Hepatocyte (in vitro differentiated cells): ENCODE results near the gene EDA. TPM values are rescaled to one million over a fixed set of nuclear protein-coding genes. Genes with fewer than 3 reads are reported as not detected.

Experiments
- DNase-seq: peaks from one replicate; pipeline ENCODE4 v3.0.0-alpha.2; 2016; ENCODE audit warnings: low spot score
- H2AFZ ChIP-seq: fragments of 200-600 bp; sonication (generic); 2 replicates; pipeline ENCODE4 v1.6.0; 2016; ENCODE audit warnings: antibody characterized with exemption, mild to moderate bottlenecking
- H3K27ac ChIP-seq: fragments of 200-600 bp; sonication (generic); 2 replicates; pipeline ENCODE4 v1.5.1; 2016; ENCODE audit warnings: mild to moderate bottlenecking
- H3K27me3 ChIP-seq: fragments of 200-600 bp; sonication (generic); 2 replicates; pipeline ENCODE4 v1.6.1; 2016
- H3K36me3 ChIP-seq: fragments of 200-600 bp; sonication (generic); replicated peaks from 2 replicates; pipeline ENCODE4 v1.5.1; 2016; ENCODE audit warnings: low read depth; ENCODE audit not compliant: insufficient read depth
- H3K4me1 ChIP-seq: fragments of 200-600 bp; sonication (generic); 2 replicates; pipeline ENCODE4 v1.5.1; 2016; ENCODE audit warnings: mild to moderate bottlenecking, moderate library complexity; ENCODE audit not compliant: insufficient read depth
- H3K4me2 ChIP-seq: fragments of 200-600 bp; sonication (generic); 2 replicates; pipeline ENCODE4 v1.6.0; 2016
- H3K4me3 ChIP-seq: fragments of 200-600 bp; sonication (generic); 2 replicates; pipeline ENCODE4 v1.5.1; 2016; ENCODE audit warnings: mild to moderate bottlenecking
- H3K79me2 ChIP-seq: fragments of 200-600 bp; sonication (generic); 2 replicates; pipeline ENCODE4 v1.6.0; 2017; ENCODE audit warnings: mild to moderate bottlenecking
- H3K9me2 ChIP-seq: fragments of 200-600 bp; sonication (generic); replicated peaks from 2 replicates; pipeline ENCODE4 v1.6.0; 2017; ENCODE audit warnings: mild to moderate bottlenecking; ENCODE audit not compliant: insufficient read depth
- H3K9me3 ChIP-seq: fragments of 200-600 bp; sonication (generic); 2 replicates; pipeline ENCODE4 v1.5.1; 2016; ENCODE audit warnings: low read depth, mild to moderate bottlenecking
- H4K20me1 ChIP-seq: fragments of 200-600 bp; sonication (generic); 2 replicates; pipeline ENCODE4 v1.6.0; 2016; ENCODE audit warnings: mild to moderate bottlenecking; ENCODE audit not compliant: insufficient read depth, poor library complexity, severe bottlenecking
- EZH2 ChIP-seq: fragments of 200-600 bp; sonication (generic); IDR thresholded peaks from 2 replicates; pipeline ENCODE4 v1.6.1; 2016; ENCODE audit warnings: antibody characterized with exemption, mild to moderate bottlenecking, borderline replicate concordance
- EZH2phosphoT487 ChIP-seq: fragments of 200-600 bp; sonication (generic); IDR thresholded peaks from one replicate; pipeline ENCODE4 v1.6.1; 2018; ENCODE audit warnings: antibody characterized with exemption, mild to moderate bottlenecking, low read depth, moderate library complexity; ENCODE audit not compliant: unreplicated experiment, severe bottlenecking
- WGBS: methylation state at CpG from one replicate; pipeline ENCODE4 v1.1.6; 2016; ENCODE audit warnings: low lambda C conversion rate; ENCODE audit errors: missing lambda C conversion rate; 5-methylcytosine and 5-hydroxymethylcytosine counted together
- polyA plus RNA-seq: library from polyadenylated mRNA; unstranded; fragments of >200 nt; fragmentation: Nextera tagmentation; extraction: Ambion mirVana; gene quantifications from 2 replicates; pipeline ENCODE4 v1.2.1, GENCODE V29; 2016
- total RNA-seq: library from RNA; depleted of rRNA; stranded (reverse); fragments of >200 nt; gene quantifications from 2 replicates; pipeline ENCODE4 v1.2.3, GENCODE V29; 2014
- TF ChIP-seq, protein P1 (sequence below): fragments of 200-600 bp; sonication (generic); IDR thresholded peaks from 2 replicates; pipeline ENCODE4 v1.5.1; 2016; ENCODE audit warnings: antibody characterized with exemption, mild to moderate bottlenecking; ENCODE audit not compliant: poor library complexity

Gene EDA
- total and polyA plus RNA-seq, 2 experiments from 2014 or later = 4.7 to 19.1 TPM

DNA sequence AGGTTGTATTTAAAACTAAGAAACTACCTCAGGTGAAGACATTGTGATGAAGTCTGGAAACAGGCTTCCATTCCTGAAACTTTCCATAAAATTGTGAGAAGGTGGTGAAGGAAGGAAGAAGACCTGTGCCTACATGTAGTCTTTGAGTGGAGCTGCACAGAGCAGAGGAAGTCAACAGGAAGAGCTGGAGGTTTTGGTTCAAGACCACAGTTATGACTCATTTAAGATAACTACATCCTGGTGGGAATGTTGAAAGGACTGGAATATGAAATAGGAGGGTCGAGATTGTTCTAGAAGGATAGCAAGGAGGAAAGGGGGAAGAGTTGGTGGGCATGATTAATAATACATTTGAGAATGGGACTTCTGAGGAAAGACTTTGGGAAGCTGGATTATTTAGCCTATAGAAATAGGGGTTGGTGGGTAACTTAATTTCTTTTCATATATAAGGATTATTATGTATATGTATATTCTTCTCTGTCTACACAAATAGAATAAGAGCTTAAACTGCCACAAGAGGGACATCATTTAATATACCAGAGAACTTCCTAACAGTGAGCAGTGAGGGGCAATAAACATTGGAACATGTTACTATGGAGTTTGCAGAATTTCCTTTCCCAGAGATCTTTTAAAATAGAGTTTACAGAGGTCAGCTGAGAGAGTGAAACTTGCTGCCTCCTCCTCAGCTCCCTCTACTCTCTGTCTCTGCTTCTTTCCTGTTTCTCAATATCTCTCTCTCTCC, 410.4 kb downstream of the EDA start:
- Histone ChIP-seq H3K4me3 (no peak overlapping the region), H3K4me1 (no peaks in the 10 kb centered on the region), H3K27me3 (no peaks in the 10 kb centered on the region), H3K9me3 (no peaks in the 10 kb centered on the region), H3K9me2 (no peaks in the 10 kb centered on the region), H3K4me2 (no peak overlapping the region), H3K27ac (no peak overlapping the region), H3K36me3 (no peaks in the 10 kb centered on the region), H4K20me1 (no peaks in the 10 kb centered on the region), H3K79me2 (no peaks in the 10 kb centered on the region), H2AFZ (no peak overlapping the region)
- WGBS = 64% methylated on average over 1 of the region's 1 CpG
- TF ChIP-seq EZH2phosphoT487 = no peak
- TF ChIP-seq EZH2 = no peak
- TF ChIP-seq, protein P1, sequence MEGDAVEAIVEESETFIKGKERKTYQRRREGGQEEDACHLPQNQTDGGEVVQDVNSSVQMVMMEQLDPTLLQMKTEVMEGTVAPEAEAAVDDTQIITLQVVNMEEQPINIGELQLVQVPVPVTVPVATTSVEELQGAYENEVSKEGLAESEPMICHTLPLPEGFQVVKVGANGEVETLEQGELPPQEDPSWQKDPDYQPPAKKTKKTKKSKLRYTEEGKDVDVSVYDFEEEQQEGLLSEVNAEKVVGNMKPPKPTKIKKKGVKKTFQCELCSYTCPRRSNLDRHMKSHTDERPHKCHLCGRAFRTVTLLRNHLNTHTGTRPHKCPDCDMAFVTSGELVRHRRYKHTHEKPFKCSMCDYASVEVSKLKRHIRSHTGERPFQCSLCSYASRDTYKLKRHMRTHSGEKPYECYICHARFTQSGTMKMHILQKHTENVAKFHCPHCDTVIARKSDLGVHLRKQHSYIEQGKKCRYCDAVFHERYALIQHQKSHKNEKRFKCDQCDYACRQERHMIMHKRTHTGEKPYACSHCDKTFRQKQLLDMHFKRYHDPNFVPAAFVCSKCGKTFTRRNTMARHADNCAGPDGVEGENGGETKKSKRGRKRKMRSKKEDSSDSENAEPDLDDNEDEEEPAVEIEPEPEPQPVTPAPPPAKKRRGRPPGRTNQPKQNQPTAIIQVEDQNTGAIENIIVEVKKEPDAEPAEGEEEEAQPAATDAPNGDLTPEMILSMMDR = no peak
- no peak for DNase-seq

GRCh38 chrX:70026851-70027200, 410.9 kb downstream of the EDA start:
- WGBS = 67% methylated on average over 4 of the region's 4 CpGs
- H3K4me2 ChIP-seq = no peak overlapping the region
- H4K20me1 ChIP-seq = no peaks in the 10 kb centered on the region
- H3K4me1 ChIP-seq = no peaks in the 10 kb centered on the region
- no peaks in the 10 kb centered on the region for H3K9me3 ChIP-seq
- no peaks in the 10 kb centered on the region for H3K36me3 ChIP-seq
- H3K9me2 ChIP-seq = no peaks in the 10 kb centered on the region
- H3K4me3 ChIP-seq = no peak overlapping the region
- no peak overlapping the region for H2AFZ ChIP-seq
- no peaks in the 10 kb centered on the region for H3K79me2 ChIP-seq
- DNase-seq = no peak
- no peak overlapping the region for H3K27ac ChIP-seq
- no peaks in the 10 kb centered on the region for H3K27me3 ChIP-seq
- TF ChIP-seq, protein P1 = no peak
- TF ChIP-seq EZH2 = no peak
- TF ChIP-seq EZH2phosphoT487 = no peak

GRCh38 chrX:70029863-70030262, 413.9 kb downstream of the EDA start:
- Histone ChIP-seq H3K9me3 (no peaks in the 10 kb centered on the region), H2AFZ (no peak overlapping the region), H3K27ac (no peak overlapping the region), H3K79me2 (no peaks in the 10 kb centered on the region), H3K4me2 (no peak overlapping the region), H3K27me3 (no peaks in the 10 kb centered on the region), H3K9me2 (no peaks in the 10 kb centered on the region), H3K36me3 (no peaks in the 10 kb centered on the region), H3K4me3 (no peak overlapping the region), H3K4me1 (no peaks in the 10 kb centered on the region), H4K20me1 (no peaks in the 10 kb centered on the region)
- 60% methylated on average over 4 of the region's 4 CpGs for WGBS
- no peak for DNase-seq
- TF ChIP-seq EZH2 (no peak), EZH2phosphoT487 (no peak)
- TF ChIP-seq, protein P1 = no peak
